Measurements from ENCODE around the gene ADAM19.

ADAM19 gene

GRCh38 chr5:157575381-157576020, at the start of gene ADAM19:
TSS of gene ADAM19 (minus strand) at chr5:157575775. CDS start at chr5:157575696, 79 bp downstream.
- DNase-seq (ENCODE audit: low read depth): no peak
- H3K4me3 ChIP-seq (ENCODE audit: low read depth, low read length): peak within 1 kb of the TSS; percentile 89
- peak; percentile 4 for TF ChIP-seq CTCF (IDR thresholded peaks at IDR 0.05; ENCODE audit: low read depth, low read length, missing control alignments)
- in situ Hi-C loops (cut with HindIII; ENCODE audit: low sequenced_read_pairs): no loop called here

GRCh38 chr5:157624144-157624543, 48.6 kb upstream of the ADAM19 start:
- DNase-seq (ENCODE audit: low read depth): no peak
- H3K4me3 ChIP-seq (ENCODE audit: low read depth, low read length): no peak overlapping the region
- TF ChIP-seq CTCF (IDR thresholded peaks at IDR 0.05; ENCODE audit: low read depth, low read length, missing control alignments): no peak

GRCh38 chr5:157620776-157621175, 45.2 kb upstream of the ADAM19 start:
- no peak for DNase-seq (ENCODE audit: low read depth)
- TF ChIP-seq CTCF (IDR thresholded peaks at IDR 0.05; ENCODE audit: low read depth, low read length, missing control alignments): no peak
- in situ Hi-C loops (cut with HindIII; ENCODE audit: low sequenced_read_pairs): no loop called here
- H3K4me3 ChIP-seq (ENCODE audit: low read depth, low read length): no peak overlapping the region

More at GRCh38 chr5:157624144-157624543, 48.6 kb upstream of the ADAM19 start:
- in situ Hi-C loops (cut with HindIII; ENCODE audit: low sequenced_read_pairs): no loop called here

GRCh38 chr5:157618191-157618765, 42.7 kb upstream of the ADAM19 start:
- DNase-seq (ENCODE audit: low read depth): no peak
- in situ Hi-C loops (cut with HindIII; ENCODE audit: low sequenced_read_pairs): no loop called here
- no peak for TF ChIP-seq CTCF (IDR thresholded peaks at IDR 0.05; ENCODE audit: low read depth, low read length, missing control alignments)
- no peak overlapping the region for H3K4me3 ChIP-seq (ENCODE audit: low read depth, low read length)

- DNase-seq (ENCODE audit: low read depth): no peak
- in situ Hi-C loops (cut with HindIII; ENCODE audit: low sequenced_read_pairs): no loop called here
- H3K4me3 ChIP-seq (ENCODE audit: low read depth, low read length): no peak overlapping the region
- no peak for TF ChIP-seq CTCF (IDR thresholded peaks at IDR 0.05; ENCODE audit: low read depth, low read length, missing control alignments)
Observed at GRCh38 chr5:157616785-157617184, 41.2 kb upstream of the ADAM19 start.

GRCh38 chr5:157613385-157614245, 38.0 kb upstream of the ADAM19 start:
- H3K4me3 ChIP-seq (ENCODE audit: low read depth, low read length): no peak overlapping the region
- DNase-seq (ENCODE audit: low read depth): no peak
- in situ Hi-C loops (cut with HindIII; ENCODE audit: low sequenced_read_pairs): no loop called here
- no peak for TF ChIP-seq CTCF (IDR thresholded peaks at IDR 0.05; ENCODE audit: low read depth, low read length, missing control alignments)
